SK-N-SH (cell line): ENCODE measurements around the gene CTAG1A. TPM values are rescaled to one million over a fixed set of nuclear protein-coding genes. Genes with fewer than 3 reads are reported as not detected.

Experiments used
- CTCF ChIA-PET: fragments of 300-600, 350-600 bp; formaldehyde crosslinking; extraction: SDS; loops from one replicate; lab custom pipeline; 2021; lab: Yijun Ruan, JAX
- POLR2A ChIA-PET: fragments of 350-600 bp; sonication (Branson Sonifier 250); formaldehyde crosslinking; extraction: SDS; loops from one replicate; lab custom pipeline; 2020; ENCODE audit warnings: antibody characterized with exemption, inconsistent platforms; lab: Yijun Ruan, JAX
- DNase-seq: peaks from one replicate; pipeline ENCODE4 v3.0.0; 2012
- H2AFZ ChIP-seq: fragments of 200-600 bp; sonication (generic); 2 replicates; pipeline ENCODE4 v1.8.1; 2016; ENCODE audit warnings: antibody characterized with exemption, mild to moderate bottlenecking, low read depth
- H3F3A ChIP-seq: fragments of 200-600 bp; sonication (generic); replicated peaks from 2 replicates; pipeline ENCODE3; 2016; ENCODE audit warnings: antibody characterized with exemption, mild to moderate bottlenecking; ENCODE audit not compliant: insufficient read depth
- H3K27ac ChIP-seq, 2 experiments: fragments of 200-500 bp in 1 of 2; fragments of 200-600 bp in 1 of 2; sonication (Bioruptor generic) in 1 of 2; sonication (generic), shearing (Covaris generic) in 1 of 2; 2 replicates each; pipeline versions ENCODE4 v1.5.1 to v1.6.1; 2014 to 2016; ENCODE audit warnings: low read depth in 2 of 2, inconsistent platforms in 1 of 2, low read length in 1 of 2, mild to moderate bottlenecking in 1 of 2, mixed read lengths in 1 of 2
- H3K27me3 ChIP-seq: fragments of 200-600 bp; sonication (generic), shearing (Covaris generic); 2 replicates; pipeline ENCODE4 v1.6.1; 2016; ENCODE audit warnings: mixed run types; ENCODE audit not compliant: insufficient read depth
- H3K36me3 ChIP-seq, 2 experiments: fragments of 200-500 bp in 1 of 2; fragments of 200-600 bp in 1 of 2; sonication (Bioruptor generic) in 1 of 2; sonication (generic) in 1 of 2; replicated peaks in 1 of 2; 2 replicates each; pipeline versions ENCODE3 to v1.5.1; 2014 to 2016; ENCODE audit warnings: low read length in 1 of 2, mild to moderate bottlenecking in 1 of 2; ENCODE audit not compliant: insufficient read depth in 2 of 2, control insufficient read depth in 1 of 2
- H3K4me1 ChIP-seq, 2 experiments: fragments of 200-500 bp in 1 of 2; fragments of 200-600 bp in 1 of 2; sonication (Bioruptor generic) in 1 of 2; sonication (generic), shearing (Covaris generic) in 1 of 2; 2 replicates each; pipeline versions ENCODE4 v1.5.1 to v1.6.1; 2014 to 2016; ENCODE audit warnings: low read depth in 1 of 2, low read length in 1 of 2, mixed run types in 1 of 2; ENCODE audit not compliant: insufficient read depth in 2 of 2, control insufficient read depth in 1 of 2
- H3K4me2 ChIP-seq: fragments of 200-600 bp; sonication (generic), shearing (Covaris generic); 2 replicates; pipeline ENCODE4 v1.6.1; 2017; ENCODE audit warnings: mixed run types
- H3K4me3 ChIP-seq, 2 experiments: fragments of 200-500 bp in 1 of 2; fragments of 200-600 bp in 1 of 2; sonication (Bioruptor generic) in 1 of 2; sonication (generic), shearing (Covaris generic) in 1 of 2; 2 replicates each; pipeline versions ENCODE4 v1.5.1 to v1.8.1; 2014 to 2016; ENCODE audit warnings: low read depth in 2 of 2, inconsistent platforms in 1 of 2, low read length in 1 of 2, mild to moderate bottlenecking in 1 of 2, mixed read lengths in 1 of 2, moderate library complexity in 1 of 2
- H3K79me2 ChIP-seq: fragments of 200-600 bp; sonication (generic); 2 replicates; pipeline ENCODE4 v1.8.1; 2017; ENCODE audit warnings: mild to moderate bottlenecking; ENCODE audit not compliant: insufficient read depth
- H3K9ac ChIP-seq: fragments of 200-600 bp; sonication (generic); 2 replicates; pipeline ENCODE4 v1.6.1; 2017; ENCODE audit warnings: mixed run types
- H3K9me2 ChIP-seq: fragments of 200-600 bp; sonication (generic); 2 replicates; pipeline ENCODE4 v1.6.1; 2017; ENCODE audit warnings: mixed run types
- H3K9me3 ChIP-seq: fragments of 200-600 bp; sonication (generic); 2 replicates; pipeline ENCODE4 v1.6.1; 2017; ENCODE audit warnings: mixed run types, mild to moderate bottlenecking, moderate library complexity
- H4K20me1 ChIP-seq: fragments of 200-600 bp; sonication (generic); 2 replicates; pipeline ENCODE4 v1.6.1; 2017; ENCODE audit warnings: mild to moderate bottlenecking, mixed run types; ENCODE audit not compliant: insufficient read depth
- CTCF ChIP-seq: fragments of 200-600 bp; sonication (generic); IDR thresholded peaks from 2 replicates; pipeline ENCODE4 v1.6.1; 2017; ENCODE audit warnings: antibody characterized with exemption, mild to moderate bottlenecking, moderate library complexity
- GATA2 ChIP-seq: sonication (generic); formaldehyde crosslinking; IDR thresholded peaks from 2 replicates; pipeline ENCODE4 v1.5.0; 2020; ENCODE audit warnings: mild to moderate bottlenecking, missing genetic modification reagents
- REST ChIP-seq: IDR thresholded peaks from 2 replicates; pipeline ENCODE4 v1.6.1; 2012; ENCODE audit warnings: mild to moderate bottlenecking, low read depth, low read length, moderate library complexity
- SMC3 ChIP-seq: IDR thresholded peaks from 2 replicates; pipeline ENCODE4 v1.6.1; 2012; ENCODE audit warnings: low read depth, low read length, improper control_type of control experiment
- USF1 ChIP-seq: IDR thresholded peaks from 2 replicates; pipeline ENCODE4 v1.4.0; 2012; ENCODE audit warnings: low read depth, borderline replicate concordance
- WGBS: methylation state at CpG from one replicate; pipeline ENCODE4 v1.1.6; 2017; ENCODE audit warnings: low lambda C conversion rate; 5-methylcytosine and 5-hydroxymethylcytosine counted together
- polyA plus RNA-seq, 3 experiments: library from polyadenylated mRNA; depleted of rRNA; stranded (reverse); fragments of >200 nt; gene quantifications; 2 replicates each; pipeline ENCODE4 v1.2.3, GENCODE V29; 2012

CTAG1A gene
- polyA plus RNA-seq, 1 of the 3 experiments (the other 2 are of a cell fraction): not detected

- H3F3A ChIP-seq: no peaks in the 10 kb centered on the region
- 27% methylated on average over 5 of the region's 5 CpGs for WGBS
- no peaks in the 10 kb centered on the region for H4K20me1 ChIP-seq
- H3K9ac ChIP-seq: no peak overlapping the region
- DNase-seq: no peak
- H2AFZ ChIP-seq: no peak overlapping the region
- no peaks in the 10 kb centered on the region for H3K9me3 ChIP-seq
- ChIA-PET CTCF (no interaction called here), POLR2A (no interaction called here)
- no peaks in the 10 kb centered on the region for H3K9me2 ChIP-seq
- H3K4me3 ChIP-seq: no peak overlapping the region
- peaks cover 19% of the 10 kb centered on the region; the same call in 1 of the 2 replicates for H3K27me3 ChIP-seq
- H3K4me1 ChIP-seq: no peaks in the 10 kb centered on the region
- H3K4me2 ChIP-seq: no peak overlapping the region
- no peak for TF ChIP-seq USF1
- H3K79me2 ChIP-seq: no peaks in the 10 kb centered on the region
- H3K27ac ChIP-seq: no peak overlapping the region
- H3K36me3 ChIP-seq: no peaks in the 10 kb centered on the region
These were observed 8.3 kb downstream of the CTAG1A start for GRCh38 chrX:154593201-154593600.

GRCh38 chrX:154594491-154594890 lies 9.6 kb downstream of the CTAG1A start:
- Histone ChIP-seq H3K9me3 (no peaks in the 10 kb centered on the region), H3F3A (no peaks in the 10 kb centered on the region), H4K20me1 (no peaks in the 10 kb centered on the region), H3K9ac (no peak overlapping the region), H3K4me3 (no peak overlapping the region), H3K27me3 (peaks cover 19% of the 10 kb centered on the region; the same call in 1 of the 2 replicates), H3K4me1 (no peaks in the 10 kb centered on the region), H2AFZ (no peak overlapping the region), H3K79me2 (no peaks in the 10 kb centered on the region), H3K27ac (no peak overlapping the region), H3K9me2 (no peaks in the 10 kb centered on the region), H3K4me2 (no peak overlapping the region), H3K36me3 (no peaks in the 10 kb centered on the region)
- ChIA-PET POLR2A (no interaction called here), CTCF (no interaction called here)
- 10% methylated on average over 3 of the region's 4 CpGs for WGBS
- no peak for DNase-seq
- TF ChIP-seq GATA2 (CRISPR knock-in tag): no peak
- no peak for TF ChIP-seq SMC3
- TF ChIP-seq CTCF: no peak
- no peak for TF ChIP-seq REST
